NCI-H2171 treated with DMSO at 0.1 percent for 48 hours (cell line): Measurements from ENCODE around the gene ISG20L2.

Experiments used
- DNase-seq: peaks from one replicate; lab custom pipeline; 2025; lab: John Stamatoyannopoulos, UW

ISG20L2 gene

GRCh38 chr1:156752843-156753482 lies 24.4 kb upstream of the ISG20L2 start:
- DNase-seq, result no peak

DNA sequence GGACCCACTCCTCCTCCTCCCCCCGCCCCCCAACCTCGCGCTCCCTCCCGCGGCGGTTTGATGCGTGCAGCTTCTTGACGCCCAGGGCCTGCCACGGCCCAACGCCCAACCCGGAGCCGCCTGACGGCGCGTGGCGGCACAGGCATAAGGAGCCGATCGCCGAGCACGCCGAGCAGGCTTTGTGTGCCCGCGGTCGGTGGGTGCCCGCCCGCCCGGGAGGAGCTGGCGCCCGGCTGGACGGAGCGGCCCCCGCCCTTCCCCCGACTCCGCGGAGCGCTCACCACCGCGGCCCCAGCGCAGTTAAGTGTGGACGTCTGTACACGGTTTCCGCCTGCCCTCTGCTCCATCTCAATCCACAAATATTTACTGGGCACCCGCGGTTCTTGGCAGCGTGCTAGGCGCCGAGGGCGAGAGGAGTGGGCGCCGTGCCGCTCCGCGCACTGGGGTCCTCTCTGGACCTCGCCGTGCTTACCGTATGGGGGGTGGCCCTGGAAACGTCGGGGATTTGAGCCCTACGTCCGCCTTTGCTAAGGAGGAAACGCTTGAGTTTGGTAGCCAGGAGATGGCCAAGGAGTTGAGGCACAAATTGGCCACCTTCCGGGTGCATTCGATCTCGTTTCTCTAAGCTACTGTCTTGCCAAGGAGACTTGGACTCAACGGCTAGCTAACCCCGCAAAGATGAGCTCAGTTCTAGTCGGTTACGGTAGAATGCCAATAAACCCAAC lies 23.4 kb upstream of the ISG20L2 start:
- peak; percentile 93 for DNase-seq

GRCh38 chr1:156751451-156751756 lies 22.8 kb upstream of the ISG20L2 start, which contains the start of gene HDGF:
HDGF (minus strand) TSS chr1:156751675; CDS start chr1:156751429, 246 bp downstream.
- no peak for DNase-seq

- peak; percentile 49 for DNase-seq
These were observed 22.3 kb upstream of the ISG20L2 start for GRCh38 chr1:156750711-156751450.

GRCh38 chr1:156750191-156750672 lies 21.7 kb upstream of the ISG20L2 start:
- peak; percentile 92 for DNase-seq

GRCh38 chr1:156749419-156750118 lies 21.0 kb upstream of the ISG20L2 start:
- DNase-seq, result no peak

DNA sequence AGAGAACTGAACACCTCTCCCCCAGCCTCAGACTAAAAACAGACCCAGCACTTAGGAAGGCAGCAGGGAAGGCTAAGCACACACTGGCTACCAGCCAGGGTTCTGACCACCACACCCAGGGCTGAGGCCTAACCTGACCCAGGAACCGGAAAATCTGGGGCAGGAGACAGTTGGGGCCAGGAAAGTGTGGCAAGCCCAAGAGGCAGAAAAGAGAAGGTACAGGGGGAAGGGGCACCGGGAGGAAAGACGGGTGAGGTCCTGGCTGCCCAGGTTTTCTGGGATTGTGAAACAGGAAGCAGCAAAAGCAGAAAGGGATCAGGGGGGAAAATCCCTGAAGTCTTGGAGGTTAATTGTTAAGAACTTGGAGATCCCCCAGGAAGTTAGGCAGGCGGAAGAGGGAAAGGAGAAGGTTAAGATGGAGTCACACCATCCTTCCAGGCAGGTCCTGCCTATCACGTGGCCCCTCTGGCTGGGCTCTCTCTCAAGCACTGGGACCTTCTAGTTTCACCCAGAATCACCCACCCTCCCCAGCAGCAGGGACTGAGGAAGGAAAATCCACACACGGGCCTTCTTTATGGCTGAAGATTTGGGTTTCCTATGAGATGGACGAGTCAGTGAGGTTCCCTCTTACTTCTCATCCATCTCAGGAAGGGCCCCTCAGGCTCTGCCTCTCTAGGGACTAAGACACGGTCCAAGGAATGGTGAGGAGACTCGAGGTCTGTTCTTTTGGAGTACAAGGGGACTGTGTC lies 20.3 kb upstream of the ISG20L2 start:
- DNase-seq, result no peak

- DNase-seq, result no peak
These were observed 19.4 kb upstream of the ISG20L2 start for GRCh38 chr1:156747742-156748669.

DNA sequence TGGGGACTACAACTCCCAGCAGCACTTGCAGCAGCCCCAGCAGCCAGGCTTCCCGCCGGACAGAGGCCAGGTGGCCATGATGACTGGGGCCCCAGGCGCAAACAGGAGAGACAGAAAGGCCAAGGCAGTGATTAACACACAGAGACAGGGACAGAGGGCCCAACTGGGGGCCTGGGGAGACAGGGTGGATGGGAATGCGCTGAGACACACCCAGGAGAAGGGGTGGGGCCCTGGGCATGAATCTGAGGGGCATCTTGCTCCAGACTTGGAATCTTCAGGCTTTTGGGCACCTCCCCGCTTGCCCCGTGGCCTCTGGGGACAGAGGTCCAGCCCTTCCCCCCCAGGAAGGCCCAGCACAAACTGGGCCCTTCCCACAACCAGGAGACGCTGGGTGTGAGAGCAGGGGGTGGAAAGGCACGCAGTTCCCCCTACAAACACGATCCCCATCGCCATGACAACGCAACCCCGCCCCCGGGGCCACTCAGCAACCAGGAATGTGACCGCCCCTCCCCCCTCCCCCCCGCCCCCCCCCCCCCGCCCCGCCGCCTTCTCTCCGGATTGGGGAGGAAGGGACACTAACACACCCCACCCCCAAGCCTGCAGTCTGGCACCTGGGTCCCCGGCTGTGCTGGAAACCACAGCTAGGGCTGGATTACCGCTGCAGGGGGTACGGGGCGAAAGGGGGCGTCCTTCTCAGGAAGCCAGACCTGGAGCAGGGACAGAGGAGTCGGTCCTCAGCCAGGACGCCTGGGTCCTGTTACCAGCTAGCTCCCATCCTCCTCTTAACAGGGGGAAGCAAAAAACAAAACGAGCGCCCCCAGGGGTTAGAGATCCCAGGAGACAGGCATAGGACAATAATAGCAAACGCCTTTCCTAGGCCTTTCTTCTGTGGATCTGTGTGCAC lies 18.4 kb upstream of the ISG20L2 start:
- peak; percentile 73 for DNase-seq

DNA sequence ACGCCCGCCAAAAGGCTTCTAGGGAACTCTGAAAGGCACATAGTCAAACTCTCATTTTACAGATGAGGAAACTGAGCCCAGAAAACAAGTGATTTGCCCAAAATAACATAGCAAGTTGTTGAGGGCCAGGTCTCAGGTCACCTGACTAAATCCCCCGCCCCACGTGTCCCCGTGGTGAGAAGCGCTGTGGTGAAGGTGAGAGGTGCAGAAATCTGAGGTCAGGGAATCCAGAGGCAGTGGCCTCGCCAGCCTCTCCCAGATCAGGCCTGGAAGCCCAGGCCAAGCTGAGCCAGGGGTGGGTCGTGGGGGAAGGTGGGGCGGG lies 17.8 kb upstream of the ISG20L2 start:
- DNase-seq, result no peak

GRCh38 chr1:156745881-156746280 lies 17.3 kb upstream of the ISG20L2 start:
- DNase-seq, result no peak

- no peak for DNase-seq
These were observed 16.3 kb upstream of the ISG20L2 start for GRCh38 chr1:156744786-156745419.

DNA sequence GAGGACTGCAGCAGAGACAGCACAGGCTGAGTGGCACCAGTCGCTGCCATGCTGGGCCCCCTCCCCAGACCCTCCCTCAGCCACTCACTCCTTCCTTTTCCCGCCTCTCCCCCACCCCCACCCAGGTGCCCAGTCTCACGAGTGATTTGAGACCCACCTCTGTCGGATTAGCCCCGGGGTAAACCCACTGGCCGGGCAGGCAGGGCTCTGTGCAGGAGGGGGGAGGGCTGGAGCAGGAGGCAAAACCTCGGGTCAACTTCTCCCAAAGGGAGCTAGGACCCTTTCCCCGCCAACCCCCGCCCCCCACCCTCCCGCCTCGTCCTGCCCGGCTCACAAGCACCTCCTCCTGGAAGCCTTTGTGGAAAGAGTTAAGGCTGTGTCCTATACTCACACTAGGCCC lies 15.8 kb upstream of the ISG20L2 start:
- no peak for DNase-seq

DNA sequence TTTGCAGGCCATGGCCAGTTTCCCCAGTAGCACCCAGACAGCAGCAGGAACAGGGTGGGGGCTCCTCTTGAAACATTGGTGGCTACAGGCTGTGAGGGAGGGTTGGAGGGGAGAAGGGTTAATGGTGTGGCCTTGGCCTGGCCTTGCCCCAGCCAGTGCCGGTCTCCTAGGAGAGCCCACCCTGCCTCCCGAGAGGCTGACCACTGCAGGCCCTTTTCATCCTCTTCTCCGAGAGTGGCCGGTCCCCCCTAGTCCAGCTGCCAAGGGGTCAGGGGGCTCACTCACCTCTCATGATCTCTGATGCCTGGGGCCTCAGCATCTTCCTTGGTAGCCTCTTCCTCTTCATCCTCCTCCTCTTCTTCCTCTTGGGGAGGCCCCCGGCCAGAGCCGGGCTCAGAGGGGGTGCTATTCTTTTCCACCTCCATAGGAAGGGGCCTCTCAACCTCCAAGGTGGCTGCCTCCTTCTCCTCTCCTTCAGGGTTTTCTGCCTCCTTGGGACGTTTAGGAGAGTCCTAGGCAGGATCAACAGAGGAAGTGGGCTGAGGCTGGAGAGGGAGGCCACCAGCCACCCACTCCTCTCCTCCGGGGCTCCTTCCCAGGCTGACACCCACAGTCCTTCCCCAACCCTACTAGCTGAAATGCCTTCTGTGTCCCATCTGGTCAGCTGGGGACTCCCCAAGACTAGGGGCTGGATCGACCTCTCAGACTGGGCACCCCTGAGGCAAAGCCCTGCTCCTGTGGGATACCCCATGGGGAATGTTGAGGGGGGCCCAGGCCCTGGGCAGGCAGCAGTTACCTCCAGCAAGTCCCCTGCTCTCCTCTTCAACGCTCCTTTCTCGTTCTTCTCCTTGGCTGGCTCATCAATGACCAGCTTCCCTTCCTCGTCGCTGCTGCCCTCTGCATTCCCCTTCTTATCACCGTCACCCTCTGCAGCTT lies 15.1 kb upstream of the ISG20L2 start:
- no peak for DNase-seq

- DNase-seq, result no peak
These were observed 14.2 kb upstream of the ISG20L2 start for GRCh38 chr1:156742801-156743200.

DNA sequence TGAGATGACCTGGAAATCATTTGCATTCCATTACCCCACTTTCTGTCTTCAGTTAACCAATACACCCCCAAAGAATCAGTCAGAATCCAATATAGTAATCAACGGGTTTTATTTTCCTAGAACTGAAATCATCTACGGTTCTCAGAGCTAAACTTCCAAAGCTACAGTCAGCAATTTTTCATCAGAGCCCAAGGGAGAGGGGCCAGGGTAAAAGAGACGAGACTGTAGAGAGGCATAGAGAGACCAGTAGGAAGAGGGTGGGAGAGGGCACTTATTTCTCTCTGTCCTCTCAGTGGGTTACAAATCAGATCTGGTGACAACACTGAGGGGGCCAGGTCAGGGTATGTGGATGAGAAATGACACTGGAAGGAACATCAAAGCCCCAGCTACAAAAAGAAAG lies 13.5 kb upstream of the ISG20L2 start:
- DNase-seq, result no peak

DNA sequence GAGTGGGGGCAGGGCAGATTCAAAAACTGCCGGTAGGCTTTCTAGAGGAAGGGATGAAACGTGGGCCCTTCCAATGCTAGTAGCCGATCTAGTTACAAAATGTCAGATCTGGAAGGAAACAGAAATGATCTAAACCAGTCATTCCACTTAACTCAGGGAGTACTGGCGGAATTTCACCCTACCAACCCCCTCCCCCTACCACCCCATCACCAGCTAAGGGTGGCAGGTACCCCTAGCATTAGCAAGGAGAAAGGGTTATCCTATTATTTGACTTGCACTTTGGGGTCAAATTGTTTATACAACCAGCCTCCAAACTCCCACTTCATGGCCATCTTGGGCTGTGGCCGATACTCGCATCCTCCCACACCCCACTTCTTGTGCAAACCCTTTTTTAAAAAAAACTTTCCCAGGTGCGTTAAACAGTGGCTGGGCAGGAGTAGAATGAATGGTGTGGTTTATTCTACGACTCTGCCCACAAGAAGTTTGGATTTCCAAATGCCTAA lies 13.0 kb upstream of the ISG20L2 start:
- no peak for DNase-seq
